ENCODE results near the gene RPL14.
"Not testable (repeated sequence)": the region's sequence is repeated elsewhere in the genome, so short reads cannot be mapped to it uniquely, and the experiment has no call there.

The RPL14 gene

GRCh38 chr3:40461161-40461560 lies 4.0 kb downstream of the RPL14 start:
- no peak for DNase-seq (ENCODE audit: low spot score)
- TF ChIP-seq, protein P1, sequence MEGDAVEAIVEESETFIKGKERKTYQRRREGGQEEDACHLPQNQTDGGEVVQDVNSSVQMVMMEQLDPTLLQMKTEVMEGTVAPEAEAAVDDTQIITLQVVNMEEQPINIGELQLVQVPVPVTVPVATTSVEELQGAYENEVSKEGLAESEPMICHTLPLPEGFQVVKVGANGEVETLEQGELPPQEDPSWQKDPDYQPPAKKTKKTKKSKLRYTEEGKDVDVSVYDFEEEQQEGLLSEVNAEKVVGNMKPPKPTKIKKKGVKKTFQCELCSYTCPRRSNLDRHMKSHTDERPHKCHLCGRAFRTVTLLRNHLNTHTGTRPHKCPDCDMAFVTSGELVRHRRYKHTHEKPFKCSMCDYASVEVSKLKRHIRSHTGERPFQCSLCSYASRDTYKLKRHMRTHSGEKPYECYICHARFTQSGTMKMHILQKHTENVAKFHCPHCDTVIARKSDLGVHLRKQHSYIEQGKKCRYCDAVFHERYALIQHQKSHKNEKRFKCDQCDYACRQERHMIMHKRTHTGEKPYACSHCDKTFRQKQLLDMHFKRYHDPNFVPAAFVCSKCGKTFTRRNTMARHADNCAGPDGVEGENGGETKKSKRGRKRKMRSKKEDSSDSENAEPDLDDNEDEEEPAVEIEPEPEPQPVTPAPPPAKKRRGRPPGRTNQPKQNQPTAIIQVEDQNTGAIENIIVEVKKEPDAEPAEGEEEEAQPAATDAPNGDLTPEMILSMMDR (IDR thresholded peaks at IDR 0.05; ENCODE audit: extremely low read depth, insufficient read depth, missing control alignments): no peak
- in situ Hi-C loops (cut with MboI; ENCODE audit: low pct_unique_long_range_greater_than_20kb, low sequenced_read_pairs, unreplicated experiment): no loop called here

- DNase-seq (ENCODE audit: low spot score); in situ Hi-C loops (cut with MboI; ENCODE audit: low pct_unique_long_range_greater_than_20kb, low sequenced_read_pairs, unreplicated experiment): not testable (repeated sequence)
Measured at GRCh38 chr3:40462838-40463237, 5.7 kb downstream of the RPL14 start.

DNA sequence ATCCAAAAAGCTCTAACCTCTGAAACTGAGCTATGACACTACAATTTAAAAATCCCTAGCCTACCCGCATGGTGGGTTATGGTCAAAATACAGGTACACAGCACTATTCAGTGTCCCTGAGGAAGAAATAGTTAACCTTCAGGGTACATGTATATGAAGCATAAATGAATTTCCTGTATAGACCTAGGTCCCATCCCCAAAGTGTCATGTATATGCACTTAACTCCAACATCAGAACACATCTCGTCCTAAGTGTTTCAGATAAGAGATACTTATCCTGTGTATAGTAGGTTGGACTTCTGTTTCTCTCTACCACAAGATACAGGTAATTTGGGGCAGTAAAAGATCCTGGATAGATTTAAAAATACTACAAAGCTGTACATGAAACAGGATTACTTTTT lies 6.4 kb downstream of the RPL14 start:
- DNase-seq (ENCODE audit: low spot score): no peak
- in situ Hi-C loops (cut with MboI; ENCODE audit: low pct_unique_long_range_greater_than_20kb, low sequenced_read_pairs, unreplicated experiment): no loop called here
- TF ChIP-seq, protein P1 (IDR thresholded peaks at IDR 0.05; ENCODE audit: extremely low read depth, insufficient read depth, missing control alignments): no peak

- in situ Hi-C loops (cut with MboI; ENCODE audit: low pct_unique_long_range_greater_than_20kb, low sequenced_read_pairs, unreplicated experiment): no loop called here
- TF ChIP-seq, protein P1 (IDR thresholded peaks at IDR 0.05; ENCODE audit: extremely low read depth, insufficient read depth, missing control alignments): no peak
- DNase-seq (ENCODE audit: low spot score): no peak
Measured at GRCh38 chr3:40464339-40465110, 7.4 kb downstream of the RPL14 start.

- in situ Hi-C loops (cut with MboI; ENCODE audit: low pct_unique_long_range_greater_than_20kb, low sequenced_read_pairs, unreplicated experiment): no loop called here
- TF ChIP-seq, protein P1 (IDR thresholded peaks at IDR 0.05; ENCODE audit: extremely low read depth, insufficient read depth, missing control alignments): no peak
- DNase-seq (ENCODE audit: low spot score): no peak
Measured at GRCh38 chr3:40465111-40465407, 7.9 kb downstream of the RPL14 start.

DNA sequence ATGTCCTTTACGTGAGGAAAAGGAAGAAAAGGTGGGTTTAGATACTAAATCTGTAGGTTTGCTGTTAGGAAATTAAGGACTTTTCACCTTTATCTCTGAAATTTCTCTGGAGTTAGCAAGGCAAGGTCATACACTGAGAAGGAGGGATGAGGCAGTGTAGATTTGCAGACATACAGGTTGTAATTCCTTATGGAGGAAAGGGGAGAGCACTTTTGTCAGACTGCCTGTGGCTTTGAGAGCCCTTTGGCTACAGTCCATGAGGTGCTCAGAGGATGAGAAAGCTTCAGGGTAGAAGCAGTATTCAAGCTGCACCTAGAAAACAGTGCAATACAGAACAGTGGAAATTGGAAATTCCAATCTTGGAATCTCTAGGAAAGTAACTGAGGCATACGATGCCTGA lies 8.3 kb downstream of the RPL14 start:
- DNase-seq (ENCODE audit: low spot score): no peak
- TF ChIP-seq, protein P1 (IDR thresholded peaks at IDR 0.05; ENCODE audit: extremely low read depth, insufficient read depth, missing control alignments): no peak
- in situ Hi-C loops (cut with MboI; ENCODE audit: low pct_unique_long_range_greater_than_20kb, low sequenced_read_pairs, unreplicated experiment): no loop called here

GRCh38 chr3:40468018-40468417 lies 10.9 kb downstream of the RPL14 start:
- TF ChIP-seq, protein P1 (IDR thresholded peaks at IDR 0.05; ENCODE audit: extremely low read depth, insufficient read depth, missing control alignments): no peak
- in situ Hi-C loops (cut with MboI; ENCODE audit: low pct_unique_long_range_greater_than_20kb, low sequenced_read_pairs, unreplicated experiment): no loop called here
- no peak for DNase-seq (ENCODE audit: low spot score)
